Measurements from ENCODE around the gene ADAMTS20. TPM values are rescaled to one million over a fixed set of nuclear protein-coding genes. Genes with fewer than 3 reads are reported as not detected.
"Not testable (repeated sequence)": the region's sequence is repeated elsewhere in the genome, so short reads cannot be mapped to it uniquely, and the experiment has no call there.

ADAMTS20 gene
- polyA plus RNA-seq, 3 donors from 2014 or later: not detected

- Mint-ChIP-seq H3K4me3 (no peak overlapping the region), H3K9me3 (peaks cover 15 to 63% (median 40%) of the 10 kb centered on the region in 6 donors), H3K4me1 (no peaks in the 10 kb centered on the region), H3K36me3 (peaks cover 0 to 14% (median 4%) of the 10 kb centered on the region in 3 donors), H3K27me3 (ENCODE audit: low read depth in 3 of 3) (peaks cover 5 to 12% (median 7%) of the 10 kb centered on the region in 3 donors), H3K27ac (no peak overlapping the region)
- DNase-seq: no peak
Measured at GRCh38 chr12:43556057-43556456, 4.1 kb upstream of the ADAMTS20 start.

- Mint-ChIP-seq H3K27me3 (ENCODE audit: low read depth in 3 of 3) (peaks cover 5 to 17% (median 7%) of the 10 kb centered on the region in 3 donors), H3K27ac (no peak overlapping the region)
Measured at GRCh38 chr12:43551279-43551970, 578 bp downstream of the ADAMTS20 start.

GRCh38 chr12:43550831-43551271, 1.2 kb downstream of the ADAMTS20 start:
- no peaks in the 10 kb centered on the region for H3K4me1 Mint-ChIP-seq
- peaks cover 5 to 17% (median 7%) of the 10 kb centered on the region in 3 donors for H3K27me3 Mint-ChIP-seq (ENCODE audit: low read depth in 3 of 3)

More at GRCh38 chr12:43551279-43551970, 578 bp downstream of the ADAMTS20 start:
- H3K4me1 Mint-ChIP-seq: no peaks in the 10 kb centered on the region
- DNase-seq: no peak
- H3K9me3 Mint-ChIP-seq: peaks cover 7 to 44% (median 35%) of the 10 kb centered on the region in 6 donors
- H3K36me3 Mint-ChIP-seq: peaks cover 0 to 12% (median 9%) of the 10 kb centered on the region in 3 donors
- H3K4me3 Mint-ChIP-seq: no peak overlapping the region

GRCh38 chr12:43544703-43545102, 7.3 kb downstream of the ADAMTS20 start:
- Mint-ChIP-seq H3K27me3 (ENCODE audit: low read depth in 3 of 3) (no peaks in the 10 kb centered on the region), H3K9me3 (peaks cover 3 to 19% (median 9%) of the 10 kb centered on the region in 6 donors), H3K4me1 (no peaks in the 10 kb centered on the region), H3K27ac (no peak overlapping the region), H3K4me3 (no peak overlapping the region), H3K36me3 (no peaks in the 10 kb centered on the region)
- no peak for DNase-seq

More at GRCh38 chr12:43550831-43551271, 1.2 kb downstream of the ADAMTS20 start:
- Mint-ChIP-seq H3K27ac (no peak overlapping the region), H3K4me3 (no peak overlapping the region), H3K9me3 (peaks cover 4 to 44% (median 33%) of the 10 kb centered on the region in 6 donors), H3K36me3 (peaks cover 0 to 10% (median 9%) of the 10 kb centered on the region in 3 donors)
- DNase-seq: no peak

- Mint-ChIP-seq H3K4me1 (no peaks in the 10 kb centered on the region), H3K27ac (no peak overlapping the region), H3K27me3 (ENCODE audit: low read depth in 3 of 3) (peaks cover 0 to 1% (median 0%) of the 10 kb centered on the region in 3 donors), H3K36me3 (no peaks in the 10 kb centered on the region), H3K4me3 (no peak overlapping the region), H3K9me3 (peaks cover 3 to 25% (median 12%) of the 10 kb centered on the region in 6 donors)
- no peak for DNase-seq
Measured at GRCh38 chr12:43540470-43540869, 11.5 kb downstream of the ADAMTS20 start.

- H3K27me3 Mint-ChIP-seq (ENCODE audit: low read depth in 3 of 3); H3K4me3 Mint-ChIP-seq; DNase-seq; H3K27ac Mint-ChIP-seq; H3K36me3 Mint-ChIP-seq; H3K4me1 Mint-ChIP-seq: not testable (repeated sequence)
- peaks cover 2 to 16% (median 8%) of the 10 kb centered on the region in 6 donors for H3K9me3 Mint-ChIP-seq
Measured at GRCh38 chr12:43537675-43538074, 14.3 kb downstream of the ADAMTS20 start.

GRCh38 chr12:43516045-43516444, 36.0 kb downstream of the ADAMTS20 start:
- Mint-ChIP-seq H3K27me3 (ENCODE audit: low read depth in 3 of 3) (no peaks in the 10 kb centered on the region), H3K36me3 (no peaks in the 10 kb centered on the region), H3K27ac (no peak overlapping the region), H3K4me3 (no peak overlapping the region), H3K9me3 (peaks cover 2 to 17% (median 6%) of the 10 kb centered on the region in 6 donors), H3K4me1 (no peaks in the 10 kb centered on the region)
- no peak for DNase-seq

- Mint-ChIP-seq H3K9me3 (peaks cover 0 to 1% (median 0%) of the 10 kb centered on the region in 6 donors), H3K36me3 (no peaks in the 10 kb centered on the region), H3K4me1 (no peaks in the 10 kb centered on the region), H3K27ac (no peak overlapping the region), H3K4me3 (no peak overlapping the region), H3K27me3 (ENCODE audit: low read depth in 3 of 3) (no peaks in the 10 kb centered on the region)
- DNase-seq: no peak
Measured at GRCh38 chr12:43501703-43502102, 50.3 kb downstream of the ADAMTS20 start.

- Mint-ChIP-seq H3K4me1 (no peaks in the 10 kb centered on the region), H3K9me3 (no peaks in the 10 kb centered on the region), H3K27ac (no peak overlapping the region), H3K4me3 (no peak overlapping the region), H3K36me3 (no peaks in the 10 kb centered on the region), H3K27me3 (ENCODE audit: low read depth in 3 of 3) (no peaks in the 10 kb centered on the region)
- DNase-seq: no peak
Measured at GRCh38 chr12:43493261-43493797, 58.7 kb downstream of the ADAMTS20 start.

- no peaks in the 10 kb centered on the region for H3K36me3 Mint-ChIP-seq
- no peaks in the 10 kb centered on the region for H3K27me3 Mint-ChIP-seq (ENCODE audit: low read depth in 3 of 3)
- H3K4me1 Mint-ChIP-seq: no peaks in the 10 kb centered on the region
- peaks cover 4 to 17% (median 7%) of the 10 kb centered on the region in 6 donors for H3K9me3 Mint-ChIP-seq
- H3K27ac Mint-ChIP-seq: no peak overlapping the region
- no peak overlapping the region for H3K4me3 Mint-ChIP-seq
- DNase-seq: no peak
Measured at GRCh38 chr12:43482311-43483085, 69.5 kb downstream of the ADAMTS20 start.

- no peaks in the 10 kb centered on the region for H3K4me1 Mint-ChIP-seq
- no peak for DNase-seq
- H3K9me3 Mint-ChIP-seq: peaks cover 3 to 16% (median 6%) of the 10 kb centered on the region in 6 donors
- no peak overlapping the region for H3K4me3 Mint-ChIP-seq
- no peaks in the 10 kb centered on the region for H3K36me3 Mint-ChIP-seq
- no peak overlapping the region for H3K27ac Mint-ChIP-seq
- no peaks in the 10 kb centered on the region for H3K27me3 Mint-ChIP-seq (ENCODE audit: low read depth in 3 of 3)
Measured at GRCh38 chr12:43480591-43480990, 71.4 kb downstream of the ADAMTS20 start.

GRCh38 chr12:43462741-43463140, 89.3 kb downstream of the ADAMTS20 start:
- DNase-seq: no peak
- no peaks in the 10 kb centered on the region for H3K36me3 Mint-ChIP-seq
- no peak overlapping the region for H3K27ac Mint-ChIP-seq
- H3K4me3 Mint-ChIP-seq: no peak overlapping the region
- peaks cover 0 to 2% (median 0%) of the 10 kb centered on the region in 3 donors for H3K27me3 Mint-ChIP-seq (ENCODE audit: low read depth in 3 of 3)
- H3K9me3 Mint-ChIP-seq: peaks cover 0 to 20% (median 3%) of the 10 kb centered on the region in 6 donors
- H3K4me1 Mint-ChIP-seq: no peaks in the 10 kb centered on the region

GRCh38 chr12:43462080-43462479, 89.9 kb downstream of the ADAMTS20 start:
- Mint-ChIP-seq H3K9me3 (peaks cover 3 to 25% (median 6%) of the 10 kb centered on the region in 6 donors), H3K27ac (no peak overlapping the region), H3K36me3 (no peaks in the 10 kb centered on the region), H3K4me1 (no peaks in the 10 kb centered on the region), H3K27me3 (ENCODE audit: low read depth in 3 of 3) (peaks cover 0 to 2% (median under 1%) of the 10 kb centered on the region in 3 donors), H3K4me3 (no peak overlapping the region)
- DNase-seq: no peak

GRCh38 chr12:43459285-43459684, 92.7 kb downstream of the ADAMTS20 start:
- Mint-ChIP-seq H3K36me3 (no peaks in the 10 kb centered on the region), H3K4me3 (no peak overlapping the region), H3K27me3 (ENCODE audit: low read depth in 3 of 3) (peaks cover 0 to 2% (median 2%) of the 10 kb centered on the region in 3 donors), H3K27ac (no peak overlapping the region), H3K4me1 (no peaks in the 10 kb centered on the region), H3K9me3 (peaks cover 3 to 38% (median 13%) of the 10 kb centered on the region in 6 donors)
- DNase-seq: no peak

Measured in immature natural killer cell (primary cell).